ENCODE results near the gene CREG1.
"Not testable (repeated sequence)": the region's sequence is repeated elsewhere in the genome, so short reads cannot be mapped to it uniquely, and the experiment has no call there.

The CREG1 gene

GRCh38 chr1:167563579-167564246 is 10.2 kb upstream of the CREG1 start:
- peak; percentile 99 for DNase-seq

GRCh38 chr1:167562702-167563101 is 9.1 kb upstream of the CREG1 start:
- DNase-seq: peak; percentile 82

DNA sequence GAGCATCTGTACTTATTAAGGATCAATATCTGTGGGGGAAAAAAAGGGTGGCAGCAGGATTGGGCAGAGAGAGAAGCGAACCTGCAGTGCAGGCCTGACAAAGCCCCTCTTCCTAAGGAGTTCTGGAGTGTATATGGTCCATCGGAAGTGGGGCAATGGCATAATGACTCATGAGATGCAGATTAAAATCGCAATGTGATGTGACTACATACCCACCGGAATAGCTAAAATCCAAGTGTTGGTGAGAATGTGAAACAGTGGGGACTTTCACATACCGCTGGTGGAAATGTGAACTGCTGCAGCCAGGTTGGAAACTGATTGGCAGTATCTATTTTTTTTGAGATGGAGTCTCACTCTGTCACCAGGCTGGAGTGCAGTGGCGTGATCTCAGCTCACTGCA is 8.2 kb upstream of the CREG1 start:
- DNase-seq: peak; percentile 65

DNA sequence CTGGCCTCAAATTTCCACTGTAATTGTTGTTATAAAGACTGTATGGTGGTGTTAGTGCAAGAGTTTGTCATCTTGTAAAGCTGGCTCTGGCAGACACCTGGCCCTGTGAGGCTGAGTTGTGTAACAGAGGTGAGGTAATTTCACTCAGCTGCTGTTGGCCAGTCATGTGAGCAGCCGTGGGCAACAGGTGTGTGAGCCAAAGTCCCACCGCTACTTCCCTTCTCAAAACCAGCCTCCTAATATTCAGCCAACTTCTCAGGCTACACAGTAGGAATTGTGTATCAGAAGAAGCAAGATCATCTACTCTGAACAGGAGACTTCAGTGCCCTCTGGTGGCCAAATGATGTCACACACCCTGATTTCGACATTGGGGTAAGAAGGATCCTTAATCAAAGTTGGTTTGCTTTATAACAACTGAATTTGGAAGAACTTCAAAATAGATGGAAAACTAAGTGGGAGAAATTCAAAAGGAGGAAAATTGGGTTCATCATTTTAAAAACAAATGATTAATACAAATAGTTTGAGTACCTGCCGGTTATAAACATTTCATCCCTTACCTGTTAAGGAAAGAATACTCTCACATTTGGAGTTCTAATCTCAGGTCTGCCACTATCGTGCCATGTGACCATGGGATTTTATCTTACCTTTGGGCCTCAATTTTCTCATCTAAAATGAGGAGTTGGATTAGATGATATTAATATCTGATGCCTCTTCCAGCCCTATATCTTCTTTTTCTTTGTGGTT is 2.6 kb upstream of the CREG1 start:
- DNase-seq: peak; percentile 72

DNA sequence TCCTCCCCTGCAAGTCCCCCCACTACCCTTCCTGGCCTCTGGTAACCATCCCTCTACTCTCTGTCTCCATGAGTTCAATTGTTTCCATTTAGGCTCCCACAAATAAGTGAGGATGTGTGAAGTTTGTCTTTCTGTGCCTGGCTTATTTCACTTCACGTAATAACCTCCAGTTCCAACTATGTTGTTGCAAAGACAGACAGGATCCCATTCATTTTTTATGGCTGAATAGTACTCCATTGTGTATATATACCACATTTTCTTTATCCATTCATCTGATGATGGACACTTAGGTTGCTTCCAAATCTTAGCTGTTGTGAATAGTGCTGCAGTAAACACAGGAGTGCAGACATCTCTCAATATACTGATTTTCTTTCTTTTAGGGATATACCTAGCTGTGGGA is 1.5 kb upstream of the CREG1 start:
- DNase-seq: not testable (repeated sequence)

DNA sequence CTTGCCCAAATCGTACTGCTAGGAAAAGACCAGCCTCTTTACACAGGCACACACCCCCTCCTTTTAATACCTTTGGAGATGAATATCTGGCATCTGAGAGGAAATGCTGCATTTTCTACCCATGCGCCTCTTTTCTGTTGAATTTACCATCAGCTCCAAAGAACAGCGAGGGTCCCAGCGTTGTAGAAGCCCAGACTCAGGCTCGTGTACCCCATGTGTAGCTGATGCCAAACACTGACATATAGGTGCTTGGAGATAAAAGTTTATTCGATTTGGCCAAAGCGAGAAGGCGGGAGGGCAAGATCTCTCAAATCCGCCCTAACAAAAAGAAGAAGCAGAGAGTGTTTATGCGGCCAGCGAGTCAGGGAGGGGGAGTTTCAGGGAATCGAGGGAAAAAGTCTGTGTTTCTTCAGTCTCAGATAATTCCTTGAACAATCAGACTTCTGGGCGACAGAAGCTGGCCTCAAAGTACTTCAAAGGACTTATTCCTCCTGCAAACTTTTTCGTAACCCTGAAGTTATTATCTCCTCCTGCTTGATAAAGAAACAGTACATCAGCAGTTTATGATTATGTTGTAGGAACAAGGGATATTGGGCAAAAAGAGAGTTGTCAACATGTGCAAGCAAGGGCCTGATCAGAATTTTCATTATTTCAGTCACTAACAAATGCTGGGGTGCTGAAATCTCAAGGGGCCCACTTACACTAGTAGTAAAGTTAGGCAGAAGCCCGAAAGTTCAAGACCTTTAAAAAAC is 642 bp upstream of the CREG1 start:
- DNase-seq: peak; percentile 9

DNA sequence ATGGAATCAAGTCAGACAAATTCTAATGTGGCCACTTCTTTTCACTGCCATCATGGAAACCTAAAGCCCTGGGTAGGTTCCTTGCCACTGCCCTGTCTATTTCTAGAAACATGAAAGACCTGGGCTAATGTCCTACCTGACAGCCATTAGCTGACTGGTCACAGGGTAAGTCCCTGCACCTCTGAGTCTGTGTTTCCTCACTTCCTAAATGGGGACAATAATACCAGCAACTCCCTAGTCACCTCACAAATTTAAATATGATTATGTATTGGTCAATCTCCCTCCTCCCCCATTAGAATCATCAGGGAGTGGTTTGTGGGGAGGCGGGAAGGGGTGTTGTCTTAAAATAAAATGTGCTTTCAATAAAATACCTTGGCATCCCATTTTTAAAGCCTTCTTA is 2.2 kb downstream of the CREG1 start:
- DNase-seq: peak; percentile 37

DNA sequence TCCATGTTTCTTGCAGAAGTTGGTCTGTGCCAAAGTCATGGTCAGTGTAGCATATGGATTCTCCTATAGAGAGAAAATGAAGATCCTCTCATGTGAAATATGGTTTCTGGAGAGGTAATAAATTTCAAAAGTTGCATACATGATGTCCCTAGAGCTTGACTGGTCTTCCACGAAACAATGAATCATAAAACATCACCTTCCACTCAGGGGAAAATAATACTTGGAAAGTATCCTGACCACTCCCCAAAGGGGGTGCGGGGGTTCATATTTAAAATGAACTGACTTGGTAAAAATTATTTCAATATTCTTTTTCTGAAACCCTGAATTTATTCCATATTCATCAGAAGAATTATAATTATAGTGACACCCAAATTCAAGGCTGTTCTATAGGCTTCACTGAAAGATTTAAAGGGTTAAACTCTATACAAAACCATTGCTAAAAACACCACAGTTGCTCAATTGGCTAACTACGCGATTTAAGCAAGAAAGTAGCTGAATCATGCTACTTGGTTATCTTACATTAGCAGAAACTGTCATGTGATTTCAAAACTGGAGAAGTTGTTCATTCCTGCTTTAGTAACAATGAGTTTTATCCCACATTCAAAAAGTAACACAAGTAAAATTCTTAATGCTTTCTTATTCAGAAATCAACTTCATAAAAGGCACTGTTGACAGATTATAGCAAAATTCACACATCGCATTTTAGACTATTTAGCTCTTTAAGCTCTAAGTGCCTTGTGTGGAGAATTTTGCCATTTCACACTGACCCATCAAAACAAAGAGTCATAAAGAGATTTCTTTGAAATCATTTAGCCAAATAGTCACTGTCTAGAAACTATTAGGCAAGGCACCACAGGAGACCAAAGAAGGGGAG is 5.3 kb downstream of the CREG1 start:
- DNase-seq: peak; percentile 90

GRCh38 chr1:167546935-167547334 is 6.6 kb downstream of the CREG1 start:
- DNase-seq: no peak

GRCh38 chr1:167545349-167545748 is 8.2 kb downstream of the CREG1 start:
- DNase-seq: no peak

DNA sequence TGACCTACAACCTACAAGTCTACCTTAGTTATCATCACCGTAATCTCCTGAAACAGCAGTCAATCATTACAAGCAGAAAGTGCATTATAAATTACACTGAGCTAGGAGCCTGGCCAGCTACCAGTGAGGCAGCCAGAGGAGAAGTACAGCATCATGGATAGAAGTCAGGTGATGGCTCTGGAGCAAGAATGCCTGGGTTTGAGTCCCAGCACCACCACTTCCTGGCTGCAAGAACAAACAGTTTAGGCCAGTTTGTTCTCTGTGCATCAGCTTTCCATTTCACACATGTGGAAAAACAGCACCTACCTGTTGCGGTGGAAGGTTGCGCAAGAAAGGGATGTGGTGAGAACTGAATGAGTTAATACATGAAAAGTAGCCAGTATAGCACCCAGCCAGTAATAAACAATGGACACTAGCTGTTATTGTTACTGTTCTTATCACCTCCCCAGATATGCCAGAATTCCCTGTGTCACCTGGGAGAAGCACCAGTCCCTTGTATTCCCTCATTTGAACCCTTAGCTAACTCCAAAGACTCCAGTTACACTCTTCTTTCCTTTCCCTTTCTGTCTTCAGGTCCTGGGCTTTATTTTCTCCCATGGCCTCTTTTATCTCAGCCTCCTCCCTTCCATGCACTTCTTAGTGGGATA is 9.0 kb downstream of the CREG1 start:
- no peak for DNase-seq

DNA sequence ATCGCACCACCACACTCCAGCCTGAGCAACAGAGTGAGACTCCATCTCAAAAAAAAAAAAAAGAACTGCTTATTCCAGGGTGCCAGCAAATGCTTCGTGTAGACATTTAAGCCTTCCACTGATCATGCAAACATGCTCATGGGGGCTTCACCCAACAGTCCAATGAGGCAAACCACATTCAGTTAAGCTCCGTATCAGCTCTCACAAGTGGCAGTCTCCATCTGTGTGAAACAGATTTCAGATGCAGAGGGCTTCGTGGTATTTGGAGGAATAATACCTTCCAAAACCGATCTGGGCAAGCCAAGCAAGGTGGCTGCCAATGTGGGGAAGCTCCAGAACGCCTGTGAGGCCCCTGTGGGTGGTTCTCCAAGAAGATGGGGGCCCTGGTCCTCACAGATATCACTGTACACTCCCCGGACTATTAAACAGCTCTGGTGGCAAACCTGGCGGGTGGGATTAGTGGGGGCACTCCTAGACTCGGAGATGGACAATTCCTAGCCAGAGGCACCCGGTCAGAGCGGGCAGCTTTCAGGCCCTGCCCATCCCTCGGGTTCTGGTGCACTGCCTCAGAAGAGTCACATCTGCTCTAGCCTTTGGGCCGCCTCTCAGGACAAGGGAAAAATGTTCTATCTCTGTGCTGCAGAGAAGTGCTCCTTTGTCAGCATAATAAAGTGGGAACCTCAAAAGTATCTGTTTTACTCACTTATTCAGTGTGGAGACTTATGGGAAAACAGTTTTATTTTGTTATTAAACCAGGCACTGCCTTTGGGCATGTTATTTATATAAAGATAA is 10.2 kb downstream of the CREG1 start:
- no peak for DNase-seq

GRCh38 chr1:167542109-167543032 is 11.2 kb downstream of the CREG1 start:
- peak; percentile 74 for DNase-seq

DNA sequence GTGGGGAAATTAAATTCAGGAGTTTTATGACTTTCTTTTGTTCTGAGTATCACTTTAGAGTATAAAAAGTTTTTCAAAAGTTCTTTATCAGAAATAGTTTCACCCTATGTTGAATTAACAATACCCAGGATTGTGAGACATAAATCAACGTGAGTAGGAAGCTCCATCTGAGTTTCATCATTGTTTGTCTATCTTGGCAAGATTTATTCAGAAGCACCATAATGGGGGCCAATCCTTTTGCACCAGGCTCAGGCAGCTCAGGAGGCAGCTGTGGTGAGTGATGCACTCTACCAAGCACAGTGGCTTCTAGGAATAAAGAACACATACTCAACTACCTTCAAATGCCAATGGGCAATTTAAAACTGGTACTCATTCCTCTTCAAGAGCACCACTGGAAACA is 12.0 kb downstream of the CREG1 start:
- no peak for DNase-seq

DNA sequence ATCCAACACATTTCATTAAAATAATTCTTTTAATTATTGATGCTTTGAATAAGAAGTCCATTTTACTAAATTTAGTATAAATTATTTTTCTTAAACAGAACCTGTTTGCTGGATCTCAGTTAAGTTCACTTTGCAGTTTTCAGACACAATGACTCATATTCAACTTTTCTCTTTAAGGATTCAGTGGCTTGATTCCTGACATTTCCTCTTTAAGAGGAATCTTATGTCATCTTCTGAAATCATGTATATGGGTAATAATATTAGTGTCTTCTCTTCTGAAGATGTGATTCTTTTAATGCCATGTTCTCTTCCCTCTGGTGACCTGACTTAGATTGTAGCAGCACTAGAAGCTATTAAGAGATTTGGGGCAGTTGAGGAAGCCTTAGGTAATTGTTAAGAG is 12.6 kb downstream of the CREG1 start:
- no peak for DNase-seq

DNA sequence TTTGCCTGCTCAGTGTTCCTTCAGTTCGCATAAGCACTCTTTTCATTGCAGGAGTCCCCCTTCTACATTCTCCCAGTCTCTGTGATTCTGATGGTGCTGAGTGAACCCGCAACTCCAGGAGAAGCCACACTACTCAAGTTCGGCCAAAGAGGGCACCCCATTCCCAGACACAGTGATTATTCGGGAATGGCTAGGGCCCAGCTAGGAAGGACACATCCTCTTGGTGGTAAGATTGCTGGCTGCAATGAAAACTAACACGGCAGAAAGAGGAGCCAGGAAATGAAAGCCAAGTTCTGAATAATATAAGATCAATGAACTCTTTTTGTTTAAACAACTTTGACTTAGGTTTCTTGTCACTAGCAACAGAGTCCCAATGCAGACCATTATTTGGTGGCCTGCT is 14.9 kb downstream of the CREG1 start:
- no peak for DNase-seq

GRCh38 chr1:167533851-167534300 is 19.7 kb downstream of the CREG1 start:
- DNase-seq: peak; percentile 29

- DNase-seq: no peak
Measured at GRCh38 chr1:167532964-167533824, 20.4 kb downstream of the CREG1 start.

- no peak for DNase-seq
Measured at GRCh38 chr1:167532375-167532774, 21.2 kb downstream of the CREG1 start.

Measured in MV-4-11 (cell line).